8988T (cell line): Measurements from ENCODE around the gene PDE6H.
A peak's percentile ranks its signal among the peaks of the same experiment; 100 is the strongest.

Source experiments
- DNase-seq: peaks from one replicate; pipeline ENCODE4 v3.0.0; 2011

PDE6H gene

DNA sequence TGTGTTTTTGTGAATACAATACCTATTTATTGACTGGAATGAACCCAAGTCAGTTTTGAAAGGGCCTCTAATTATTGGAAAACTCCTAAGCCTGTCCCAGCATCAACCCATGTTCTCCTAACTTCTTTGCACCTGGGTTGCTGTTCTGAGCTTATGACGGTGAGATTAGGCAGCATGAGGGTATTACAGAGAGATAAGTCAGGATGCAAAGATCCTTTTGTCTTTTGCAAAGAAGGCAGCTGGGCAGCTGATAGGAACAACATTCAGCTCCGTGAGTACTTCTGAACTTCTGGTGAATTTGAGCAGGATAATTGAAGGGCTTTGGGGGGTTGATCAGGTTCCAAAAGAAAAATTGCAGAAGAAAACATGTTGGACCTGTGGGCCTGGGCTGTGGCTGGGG lies at the start of gene PDE6H:
Gene PDE6H (plus strand): TSS at position 227 of the 400 bp plus-strand sequence. CDS start 4,971 bp downstream, outside the sequence.
- DNase-seq, result no peak

- DNase-seq, result no peak
Observed at GRCh38 chr12:14923944-14924343, 48.9 kb upstream of the PDE6H start.

- no peak for DNase-seq
Observed at GRCh38 chr12:14924541-14924940, 48.3 kb upstream of the PDE6H start.

GRCh38 chr12:14927267-14927666 lies 45.6 kb upstream of the PDE6H start:
- no peak for DNase-seq

DNA sequence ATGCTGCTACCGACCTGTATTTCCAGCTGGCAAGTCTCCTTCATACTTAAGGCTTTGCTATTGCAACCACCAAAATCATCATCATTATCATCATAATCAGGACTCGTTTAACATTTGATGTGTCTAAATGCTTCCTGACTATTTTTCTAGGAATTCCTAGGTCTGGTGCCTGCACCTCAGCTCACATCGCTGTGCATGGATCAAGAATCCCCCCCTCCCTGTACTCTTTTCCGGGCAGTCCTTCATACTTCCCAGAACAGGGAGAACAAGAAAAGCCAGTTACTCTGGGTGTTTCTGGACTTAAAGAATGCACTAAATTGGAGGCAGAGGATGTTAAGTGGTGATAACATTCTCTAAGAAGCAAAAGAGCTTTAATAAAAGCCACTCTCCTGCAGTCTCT lies 43.9 kb upstream of the PDE6H start:
- DNase-seq, result no peak

GRCh38 chr12:14930299-14930698 lies 42.5 kb upstream of the PDE6H start:
- DNase-seq, result no peak

- DNase-seq, result no peak
Observed at GRCh38 chr12:14931359-14931758, 41.5 kb upstream of the PDE6H start.

DNA sequence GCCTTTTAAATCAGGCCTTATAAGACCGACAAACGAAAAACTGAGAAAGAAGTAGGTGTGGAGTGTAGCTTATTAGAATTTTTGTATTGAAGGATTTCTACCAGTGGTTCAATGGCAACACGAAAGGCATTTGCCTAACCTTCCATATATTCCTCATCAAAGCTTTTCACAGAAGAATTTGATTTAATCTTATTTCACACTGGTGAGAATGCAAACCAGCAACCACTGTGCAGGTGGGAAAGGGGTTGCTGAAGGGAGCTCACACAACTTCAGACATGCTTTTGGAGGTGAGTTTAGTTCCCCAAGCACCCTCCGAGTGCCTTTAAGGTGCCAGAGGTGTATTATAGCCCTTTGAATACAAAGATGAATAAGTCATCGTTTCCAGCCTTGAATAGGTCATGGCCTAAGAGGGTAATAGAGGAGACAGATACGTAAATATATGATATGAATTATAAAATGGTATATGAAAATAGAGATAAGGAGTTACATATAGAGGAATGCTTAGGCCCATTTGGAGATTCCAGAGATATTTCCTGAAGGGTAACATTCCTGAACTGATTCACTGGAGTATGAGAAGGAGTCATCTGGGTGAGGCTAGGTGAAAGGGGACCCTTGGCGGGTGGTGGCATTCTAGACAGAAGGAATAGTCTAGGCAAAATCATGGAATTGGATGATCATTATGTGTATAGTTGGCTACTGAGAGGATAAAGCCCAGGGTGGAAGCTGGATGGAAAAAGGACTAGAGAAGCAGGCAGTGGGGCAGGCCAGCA lies 40.9 kb upstream of the PDE6H start:
- DNase-seq, result no peak

DNA sequence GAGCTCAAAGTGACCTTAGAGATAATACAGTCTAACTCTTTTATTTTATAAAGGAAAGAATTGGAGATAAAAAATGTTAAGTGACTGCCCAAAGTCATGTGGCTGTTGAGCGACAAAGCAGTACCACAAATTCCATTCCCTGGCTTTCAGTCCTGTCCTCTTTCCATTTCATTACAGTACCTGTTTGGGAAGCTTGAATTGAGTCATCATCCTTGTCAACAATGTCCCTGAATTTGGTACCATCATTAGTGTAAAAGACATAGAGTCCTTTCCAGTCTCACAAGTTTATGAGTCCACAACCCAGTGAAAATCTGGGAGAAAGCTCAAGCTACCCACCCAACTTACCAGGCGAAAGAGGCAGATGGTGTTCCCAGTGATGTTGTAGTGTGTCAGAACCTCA lies 38.3 kb upstream of the PDE6H start:
- no peak for DNase-seq

DNA sequence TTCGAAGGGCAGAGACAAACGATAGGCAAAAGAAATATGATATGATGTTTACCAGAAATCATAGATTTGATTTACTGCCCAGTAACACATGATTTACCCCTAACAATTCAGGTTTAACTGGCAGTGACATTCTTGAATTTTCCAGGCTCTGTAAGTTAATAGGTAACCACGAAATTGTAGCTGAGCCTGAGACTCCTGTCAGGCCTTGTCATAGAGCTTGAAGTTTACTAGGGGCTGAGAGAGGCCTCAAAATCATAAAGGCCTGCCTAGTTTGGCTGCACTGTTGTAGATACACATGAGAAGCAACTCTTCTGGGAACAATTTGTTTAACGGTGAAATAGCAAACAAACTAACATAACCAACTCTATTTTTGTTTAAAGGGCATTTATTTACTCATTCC lies 37.8 kb upstream of the PDE6H start:
- no peak for DNase-seq

DNA sequence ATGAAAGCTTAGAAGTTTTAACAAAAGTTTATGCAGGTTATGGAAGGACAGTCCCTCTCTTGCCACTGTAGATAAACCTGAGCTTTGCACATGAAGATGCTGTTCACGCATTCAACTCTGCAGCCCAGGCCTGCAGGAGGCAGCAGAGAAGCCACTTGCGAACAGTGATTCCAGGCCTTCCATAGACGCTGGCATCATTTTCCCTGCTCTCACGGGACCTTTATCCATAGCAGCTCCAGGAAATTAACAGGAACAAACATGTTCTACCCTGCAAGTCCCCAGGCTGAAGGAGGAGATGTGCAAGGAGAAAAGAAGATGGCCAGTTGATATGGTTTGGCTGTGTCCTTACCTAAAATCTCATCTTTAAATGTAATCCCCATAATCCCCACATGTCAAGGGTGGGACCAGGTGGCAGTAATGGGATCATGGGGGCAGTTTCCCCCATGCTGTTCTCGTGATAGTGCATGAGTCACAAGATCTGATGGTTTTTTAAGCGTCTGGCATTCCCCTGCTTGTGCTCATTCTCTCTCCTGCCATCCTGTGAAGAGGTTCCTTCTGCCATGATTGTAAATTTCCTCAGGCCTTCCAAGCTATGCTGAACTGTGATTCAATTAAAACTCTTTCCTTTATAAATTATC lies 36.5 kb upstream of the PDE6H start:
- no peak for DNase-seq

GRCh38 chr12:14937014-14937413 lies 35.8 kb upstream of the PDE6H start:
- DNase-seq, result no peak

DNA sequence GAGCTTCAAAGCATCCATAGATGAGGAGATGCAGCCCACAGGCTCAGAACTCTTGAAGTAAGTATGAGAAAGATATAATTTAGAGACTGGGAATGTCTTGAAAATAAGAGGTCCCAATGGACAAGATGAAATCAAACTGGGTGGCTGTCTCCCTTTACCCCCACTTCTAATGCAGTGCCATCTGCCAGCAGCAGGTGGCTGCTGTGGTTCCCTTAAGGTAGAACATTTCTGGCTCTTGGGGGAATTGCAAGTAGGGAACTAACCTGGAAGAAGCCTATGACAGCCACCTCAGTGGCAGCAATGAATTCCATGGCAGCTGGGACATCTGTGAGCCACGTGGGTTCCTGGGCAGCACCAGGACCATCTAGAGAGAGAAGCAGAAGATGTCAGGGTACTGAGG lies 35.2 kb upstream of the PDE6H start:
- peak; percentile 17 for DNase-seq

GRCh38 chr12:14938301-14938700 lies 34.5 kb upstream of the PDE6H start, which contains the start of gene ERP27:
TSS of gene ERP27 (minus strand) at chr12:14938537. CDS start at chr12:14938508, 29 bp downstream.
- DNase-seq, result no peak

- no peak for DNase-seq
Observed at GRCh38 chr12:14941369-14941768, 31.5 kb upstream of the PDE6H start.

GRCh38 chr12:14942196-14942931 lies 30.5 kb upstream of the PDE6H start:
- no peak for DNase-seq

DNA sequence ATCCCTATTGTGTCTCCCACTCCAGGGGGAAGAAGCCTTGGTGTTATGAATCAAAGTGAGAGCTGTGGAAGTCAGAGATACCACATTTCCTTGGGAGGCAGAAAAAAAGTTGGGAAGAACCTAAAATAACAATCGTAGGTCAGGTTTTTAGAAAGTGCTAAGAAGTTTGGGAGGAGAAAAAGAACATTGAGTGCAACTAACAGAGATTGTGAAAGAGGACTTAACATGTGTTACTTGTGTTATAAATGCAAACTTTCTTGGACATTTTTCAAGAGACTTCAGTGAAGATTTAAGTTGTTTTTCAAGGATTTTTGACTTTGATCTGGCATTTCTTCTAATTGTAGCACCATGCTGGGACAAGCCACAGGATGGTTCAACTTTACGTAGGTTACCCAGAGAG lies 26.7 kb upstream of the PDE6H start:
- DNase-seq, result no peak

GRCh38 chr12:14946861-14947260 lies 26.0 kb upstream of the PDE6H start:
- DNase-seq, result no peak

DNA sequence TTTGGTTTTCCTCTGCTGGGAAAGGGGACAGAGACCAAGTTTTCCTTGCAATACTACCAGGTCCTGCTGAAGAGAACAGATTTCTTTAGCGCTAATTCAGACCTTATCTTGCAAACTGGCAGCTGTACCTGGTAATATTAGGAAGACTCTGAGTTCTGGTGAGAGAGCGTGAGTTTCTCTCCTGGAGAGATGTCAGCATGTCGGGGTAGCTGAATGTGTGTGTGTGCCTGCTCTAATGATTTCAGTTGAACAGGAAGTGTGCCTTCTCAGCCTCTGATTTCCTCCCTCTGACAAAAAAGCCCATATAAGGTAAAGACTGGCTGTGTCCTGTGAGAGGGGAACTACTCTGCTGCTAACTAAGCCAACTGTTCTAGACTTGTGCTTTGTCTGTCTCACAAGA lies 24.2 kb upstream of the PDE6H start:
- DNase-seq, result no peak

GRCh38 chr12:14949631-14950030 lies 23.2 kb upstream of the PDE6H start:
- no peak for DNase-seq

DNA sequence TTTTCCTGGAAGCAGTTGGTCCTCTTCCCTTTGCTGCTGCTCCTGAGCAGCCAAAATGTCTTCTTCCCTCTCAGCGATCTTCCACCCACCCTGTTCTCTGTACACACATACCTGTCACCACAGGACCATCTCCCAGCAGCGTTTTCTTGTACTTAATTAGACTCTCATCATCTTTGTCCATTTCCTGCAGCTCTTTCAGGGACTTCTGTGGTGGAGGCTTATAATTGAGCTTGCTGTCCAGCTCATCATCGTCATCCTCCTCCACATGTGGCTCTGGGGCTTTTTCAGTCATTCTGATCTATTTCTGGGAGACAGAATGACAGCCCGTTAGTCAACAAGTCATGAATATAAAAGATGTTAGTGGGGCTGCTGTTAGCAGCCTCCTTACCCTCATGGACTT lies 22.4 kb upstream of the PDE6H start:
- DNase-seq, result no peak

DNA sequence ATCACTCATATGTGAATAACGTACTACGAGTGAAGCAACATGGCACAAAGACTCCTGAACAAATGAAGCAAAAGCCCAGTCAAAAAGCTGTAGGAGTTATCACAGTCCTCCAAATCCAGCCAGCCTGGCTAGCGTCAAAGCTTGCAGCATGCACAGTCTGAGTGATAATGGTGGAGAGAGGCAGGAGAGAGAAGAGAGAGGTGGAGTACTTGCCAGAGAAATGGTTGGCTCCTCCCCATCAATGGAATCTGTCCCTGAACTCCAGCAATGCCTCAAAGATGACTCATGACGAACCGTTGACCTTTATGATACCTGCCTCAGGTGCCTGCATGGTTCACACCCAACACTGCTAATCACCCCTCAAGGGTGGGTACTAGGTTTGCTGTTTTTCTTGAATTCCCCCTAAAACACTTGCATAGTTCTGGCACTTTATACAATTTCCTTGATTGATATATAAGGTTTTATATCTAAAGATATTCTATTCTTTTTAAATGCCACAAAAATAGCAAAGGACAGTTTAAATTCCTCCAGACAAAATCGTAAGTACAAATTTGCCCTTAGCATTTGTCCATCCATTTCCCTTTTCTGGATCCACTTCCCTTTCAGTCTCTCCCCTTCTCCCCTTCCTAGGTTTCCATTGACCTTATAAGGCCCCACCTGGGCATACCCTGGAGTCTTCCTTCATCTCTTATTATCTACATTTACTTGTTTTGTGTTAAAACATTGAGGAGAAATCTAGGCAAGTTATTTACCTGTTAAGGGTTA lies 21.7 kb upstream of the PDE6H start:
- DNase-seq, result no peak

DNA sequence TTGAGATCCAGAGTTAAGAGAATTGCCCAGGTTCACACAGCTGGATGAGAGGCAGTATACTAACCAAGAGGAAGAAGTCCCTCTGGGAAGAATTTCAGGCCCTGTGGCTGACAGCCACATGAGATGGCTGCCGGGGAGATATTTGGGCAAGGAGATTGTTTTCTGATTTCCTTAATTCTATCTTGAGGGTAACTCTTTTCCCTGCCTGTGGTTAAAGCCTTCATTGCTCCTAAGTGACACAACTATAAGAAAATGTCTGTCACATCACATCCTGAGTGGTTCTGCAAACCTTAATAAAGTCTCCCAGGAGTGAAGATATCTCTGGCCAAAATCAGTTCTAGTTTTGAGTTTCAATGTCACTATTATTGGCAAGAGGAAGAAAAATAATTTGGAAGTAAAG lies 21.0 kb upstream of the PDE6H start:
- DNase-seq, result no peak
